GM20431 (cell line): ENCODE results near the gene TRMT13.

Source experiments
- in situ Hi-C: fragments of 300-500 bp; cut with MseI, MboI; formaldehyde crosslinking; loops from one replicate; pipeline ENCODE4 v1.15.0; 2020; ENCODE audit warnings: low sequenced_read_pairs; ENCODE audit not compliant: unreplicated experiment

Gene TRMT13

DNA sequence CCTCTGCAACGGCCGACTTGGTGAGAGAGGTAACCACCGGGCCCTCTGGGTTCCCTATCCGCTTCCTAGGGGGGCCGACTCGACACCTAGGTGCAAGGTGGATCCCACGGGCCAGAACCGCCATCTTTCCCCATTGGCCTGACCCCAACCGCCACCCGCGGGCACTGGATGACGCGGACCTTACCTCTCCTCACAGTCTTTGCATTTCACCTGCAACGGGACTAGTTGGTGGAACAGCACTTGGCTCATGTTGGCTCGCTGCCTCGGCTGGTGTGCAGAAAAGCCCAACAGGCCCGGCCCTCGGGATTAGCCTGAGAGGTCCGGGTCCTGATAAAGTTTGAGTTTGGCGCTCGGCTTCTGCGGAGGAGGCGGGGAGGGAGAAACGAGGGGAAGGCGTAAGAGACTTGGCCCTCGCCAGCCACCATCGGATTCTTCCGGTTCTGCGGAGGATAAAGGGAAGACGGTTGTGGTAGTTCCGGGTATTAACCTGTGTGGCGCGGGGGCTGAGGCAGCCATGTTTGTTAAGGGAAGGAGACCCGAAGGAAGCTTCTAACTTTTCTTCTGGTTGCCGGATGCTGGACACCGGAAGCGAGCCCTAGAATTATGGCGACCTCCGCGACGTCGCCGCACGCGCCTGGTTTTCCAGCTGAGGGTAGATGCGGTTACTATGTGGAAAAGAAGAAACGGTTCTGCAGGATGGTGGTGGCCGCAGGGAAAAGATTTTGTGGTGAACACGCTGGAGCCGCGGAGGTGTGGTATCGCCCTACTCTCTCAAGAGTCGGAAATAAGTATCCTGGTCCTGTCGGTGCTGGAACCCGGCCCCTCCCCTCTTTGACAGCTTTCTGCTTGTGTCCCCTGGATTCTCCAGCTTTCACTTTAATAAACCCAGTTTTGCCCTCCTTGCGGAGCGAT lies at the start of gene TRMT13, which contains the start of gene SASS6:
Gene TRMT13 (plus strand): TSS at position 598 of the 912 bp plus-strand sequence. CDS start 6 bp downstream, at position 604.
Gene SASS6 (minus strand): TSS at position 365 of the 912 bp plus-strand sequence. CDS start 116 bp downstream, at position 249.
- in situ Hi-C loops, result no loop called here

- in situ Hi-C loops, result no loop called here
Measured at GRCh38 chr1:100087396-100087795, 45.6 kb upstream of the TRMT13 start.

DNA sequence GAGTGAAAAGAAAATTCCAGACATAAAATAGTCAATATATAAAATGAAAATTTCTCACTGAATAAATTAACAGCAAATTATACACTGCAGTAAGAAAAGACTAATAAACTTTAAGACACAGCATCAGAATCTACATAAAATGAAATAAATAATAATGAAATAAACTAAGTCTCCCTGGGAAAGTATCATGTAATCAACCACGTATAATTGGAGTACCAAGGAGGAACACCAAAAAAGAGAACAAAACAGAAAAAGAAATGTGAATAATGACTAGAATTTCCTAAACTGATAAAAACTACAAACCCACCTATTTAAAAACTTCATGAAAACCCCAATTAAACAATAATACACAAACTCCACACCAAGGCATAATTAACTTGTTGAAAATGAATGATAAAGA lies 43.9 kb upstream of the TRMT13 start:
- in situ Hi-C loops, result no loop called here

DNA sequence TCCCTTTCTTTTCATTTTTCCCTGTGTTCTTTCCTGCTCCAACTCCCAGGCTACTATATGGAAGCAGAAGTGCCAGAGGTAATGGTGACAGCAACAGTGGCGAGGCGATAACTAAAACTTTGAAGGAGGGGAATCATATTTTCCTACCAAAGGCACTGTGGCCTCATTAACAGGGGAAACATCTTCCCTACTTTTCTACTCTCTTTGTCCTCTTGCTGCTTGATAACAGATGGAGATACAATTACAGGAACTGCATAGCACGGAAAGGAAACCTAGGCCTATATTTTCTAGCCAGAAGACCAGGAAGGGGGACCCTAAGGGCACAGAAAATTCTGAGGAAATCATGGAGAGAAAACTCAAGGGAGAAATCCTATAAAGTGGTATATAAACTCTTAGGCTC lies 42.5 kb upstream of the TRMT13 start:
- in situ Hi-C loops, result no loop called here

GRCh38 chr1:100100202-100100601 lies 32.8 kb upstream of the TRMT13 start:
- in situ Hi-C loops, result no loop called here

GRCh38 chr1:100101564-100101963 lies 31.4 kb upstream of the TRMT13 start:
- in situ Hi-C loops, result no loop called here

DNA sequence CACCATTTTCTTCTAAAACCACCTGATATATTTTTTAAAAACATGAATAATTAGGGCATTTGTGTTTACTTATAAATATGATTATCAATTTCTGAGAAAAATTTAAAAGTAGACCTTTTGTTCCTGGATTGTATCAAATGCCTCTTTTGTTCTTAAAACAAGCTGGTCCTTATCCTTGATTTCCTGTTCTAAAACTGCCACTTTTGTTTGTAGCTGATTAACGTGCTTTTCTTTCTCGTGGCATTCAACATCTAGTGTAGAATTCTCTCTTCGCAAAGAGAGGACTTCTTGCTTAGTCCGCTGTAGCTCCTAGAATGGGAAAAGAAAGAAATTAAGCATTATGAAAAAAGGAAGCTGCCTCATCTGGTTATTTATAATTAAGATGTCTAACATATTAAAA lies 25.3 kb upstream of the TRMT13 start:
- in situ Hi-C loops, result no loop called here

DNA sequence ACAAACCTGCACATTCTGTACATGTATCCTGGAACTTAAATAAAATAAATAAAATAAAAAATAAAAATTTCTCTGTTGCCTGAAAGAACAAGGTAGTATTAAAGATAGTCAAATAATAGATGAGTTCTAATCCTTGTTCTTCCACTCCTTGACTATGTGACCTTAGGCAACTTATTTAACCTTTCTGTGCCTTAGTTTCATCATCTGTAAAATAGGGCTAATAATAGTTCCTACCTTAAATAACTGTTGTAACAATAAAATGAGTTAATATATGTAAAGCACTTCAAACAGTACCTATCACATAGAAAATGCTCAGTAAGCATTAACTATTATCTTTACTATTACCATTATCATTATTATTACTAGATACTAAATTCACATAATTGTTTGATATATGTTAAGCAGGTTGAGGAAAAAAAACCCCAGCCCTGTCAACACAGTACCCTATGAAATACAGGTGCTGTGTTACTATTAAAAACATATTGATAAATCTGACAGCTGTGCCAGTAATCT lies 23.4 kb upstream of the TRMT13 start:
- in situ Hi-C loops, result no loop called here

DNA sequence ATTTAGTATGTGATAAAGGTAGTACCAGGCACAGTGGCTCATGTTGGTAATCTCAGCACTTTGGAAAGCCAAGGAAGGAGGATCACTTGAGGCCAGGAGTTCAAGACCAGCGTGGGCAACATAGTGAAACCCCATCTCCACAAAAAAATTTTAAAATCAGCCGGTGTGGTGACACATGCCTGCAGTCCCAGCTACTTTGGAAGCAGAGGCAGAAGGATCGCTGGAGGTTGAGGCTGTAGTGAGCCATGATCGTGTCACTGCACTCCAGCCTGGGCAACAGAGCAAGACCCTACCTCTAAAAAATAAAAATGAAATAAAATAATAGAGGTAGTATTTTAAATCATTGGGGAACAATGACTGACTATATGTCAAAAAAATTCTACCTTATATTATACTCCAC lies 17.4 kb upstream of the TRMT13 start:
- in situ Hi-C loops, result no loop called here

DNA sequence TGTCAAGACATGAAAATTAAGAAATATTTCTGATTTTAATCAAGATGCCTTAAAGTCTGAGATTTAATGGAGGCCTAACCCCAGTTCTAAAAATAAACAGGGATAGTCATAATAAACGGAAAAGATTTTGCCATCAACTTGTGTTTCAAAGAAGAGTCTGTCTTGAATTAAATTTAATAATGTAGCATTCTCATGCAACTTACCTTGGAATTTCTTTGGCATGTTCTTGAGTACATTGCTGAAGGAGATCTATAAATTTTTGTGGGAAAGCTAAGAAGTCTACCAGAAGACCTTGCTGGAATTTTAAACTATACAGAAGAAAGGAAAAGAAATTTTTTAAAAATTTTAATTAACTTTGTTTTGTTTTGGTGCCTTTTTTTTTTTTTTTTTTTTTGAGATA lies 10.8 kb upstream of the TRMT13 start:
- in situ Hi-C loops, result no loop called here

DNA sequence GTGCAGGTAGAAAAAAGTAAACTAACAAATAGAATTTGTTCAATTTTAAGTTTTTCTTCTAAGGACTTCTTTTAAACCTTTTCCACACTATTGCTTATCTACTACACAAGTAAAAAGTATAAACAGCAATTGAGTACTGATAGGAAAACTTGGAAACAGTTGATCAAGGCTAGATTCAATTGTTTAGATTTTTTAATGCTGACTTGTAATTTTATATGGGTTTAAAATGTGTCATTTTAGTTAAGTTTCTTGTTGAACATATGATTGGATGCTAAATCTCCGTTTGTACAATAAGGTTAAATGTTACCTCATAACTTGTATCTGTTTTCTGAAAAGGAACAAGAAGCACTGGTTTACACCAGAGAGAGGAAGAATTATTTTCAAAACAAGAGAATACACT lies 5.7 kb upstream of the TRMT13 start:
- in situ Hi-C loops, result no loop called here

DNA sequence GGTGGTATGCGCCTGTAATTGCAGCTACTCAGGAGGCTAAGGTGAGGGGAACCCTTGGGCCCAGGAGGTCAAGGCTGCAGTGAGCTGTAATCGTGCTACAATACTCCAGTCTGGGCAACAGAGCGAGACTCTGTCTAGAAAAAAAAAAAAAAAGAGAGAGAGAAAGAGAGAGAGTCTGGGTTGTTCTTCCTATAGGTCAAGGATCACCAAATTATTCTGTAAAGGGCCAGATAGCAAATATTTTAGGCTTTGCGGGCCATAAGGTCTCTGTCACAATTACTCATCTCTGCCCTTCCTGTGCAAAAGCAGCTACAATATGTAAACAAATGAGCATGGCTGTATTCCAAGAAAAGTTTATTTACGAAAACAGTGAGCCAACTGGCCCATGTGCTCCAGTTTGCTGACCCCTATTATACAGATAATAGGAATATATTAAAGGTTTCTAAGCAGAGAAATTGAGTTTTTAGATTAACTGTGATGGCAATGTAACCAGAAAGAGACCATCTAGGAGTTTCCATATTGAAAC lies 2.3 kb upstream of the TRMT13 start:
- in situ Hi-C loops, result no loop called here

GRCh38 chr1:100131623-100132022 lies 1.3 kb upstream of the TRMT13 start:
- in situ Hi-C loops, result no loop called here

DNA sequence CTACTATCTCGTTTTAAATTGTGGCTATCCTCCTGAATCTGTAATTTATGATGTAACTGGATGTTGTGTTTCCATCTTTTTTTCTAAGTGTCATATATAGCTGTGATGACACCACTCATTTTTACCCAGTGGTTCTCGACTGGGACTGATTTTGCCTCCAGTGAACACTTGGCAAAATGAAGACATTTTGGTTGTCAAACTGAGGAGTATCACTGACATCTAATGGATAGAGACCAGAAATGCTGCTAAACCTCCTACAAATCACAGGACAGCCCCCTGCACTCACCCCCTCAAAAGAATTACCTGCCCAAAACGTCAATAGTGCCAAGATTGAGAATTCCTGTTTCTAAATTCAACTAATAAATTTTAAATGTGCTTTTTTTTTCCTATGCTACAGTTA lies 1.9 kb downstream of the TRMT13 start:
- in situ Hi-C loops, result no loop called here

DNA sequence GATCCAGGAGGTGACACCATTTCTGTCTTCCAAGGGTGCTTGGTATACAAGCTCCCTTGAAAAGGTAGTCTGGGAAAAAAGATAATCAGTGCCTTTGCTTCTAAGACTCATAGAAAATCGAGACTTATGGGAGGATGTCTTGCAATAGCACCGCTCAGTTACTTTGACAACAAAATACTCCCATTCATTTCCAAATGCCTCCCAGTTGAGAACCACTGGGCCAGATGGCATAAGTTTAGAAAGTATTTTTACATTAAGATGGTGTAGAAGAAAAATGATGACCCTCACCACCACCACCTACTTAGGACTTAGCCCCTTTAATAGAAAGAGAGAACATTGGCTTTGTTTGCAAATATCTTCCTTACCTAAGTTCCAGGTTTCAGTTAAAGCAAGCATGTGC lies 4.6 kb downstream of the TRMT13 start:
- in situ Hi-C loops, result no loop called here

DNA sequence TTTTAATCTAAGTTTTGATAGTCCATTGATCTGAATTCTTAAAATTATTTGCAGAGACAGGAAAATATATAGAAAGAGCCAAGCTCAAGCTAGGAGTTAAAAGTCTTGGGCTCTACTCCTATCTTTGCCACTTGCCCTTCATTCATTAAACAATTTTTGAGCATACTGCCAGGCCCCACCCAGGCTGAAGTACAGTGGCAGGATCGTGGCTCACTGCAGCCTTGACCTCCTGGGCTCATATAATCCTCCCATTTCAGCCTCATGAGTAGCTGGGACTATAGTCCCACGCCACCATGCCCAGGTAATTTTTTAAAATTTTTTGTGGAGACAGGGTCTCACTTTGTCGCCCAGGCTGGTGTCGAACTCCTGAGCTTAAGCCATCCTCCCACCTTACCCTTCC lies 8.2 kb downstream of the TRMT13 start:
- in situ Hi-C loops, result no loop called here

DNA sequence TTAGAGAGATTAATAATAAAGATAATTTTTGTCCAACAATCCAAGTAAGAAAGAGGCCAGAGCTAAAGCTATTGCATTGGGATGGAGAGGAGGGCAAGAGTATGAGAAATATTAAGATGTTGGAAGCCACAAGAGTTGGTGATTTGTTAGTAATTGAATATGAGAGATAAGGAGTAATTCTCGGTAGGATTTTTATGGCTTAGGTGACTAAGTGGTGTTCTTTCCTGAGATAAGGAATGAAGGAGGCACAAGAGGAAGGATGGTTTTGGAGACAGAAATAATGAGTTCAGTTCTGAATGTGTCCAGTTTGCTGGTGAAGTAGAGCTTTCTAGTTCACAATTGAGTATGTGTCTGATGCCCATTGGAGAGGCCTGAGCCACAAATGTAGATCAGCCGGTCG lies 9.4 kb downstream of the TRMT13 start:
- in situ Hi-C loops, result no loop called here

DNA sequence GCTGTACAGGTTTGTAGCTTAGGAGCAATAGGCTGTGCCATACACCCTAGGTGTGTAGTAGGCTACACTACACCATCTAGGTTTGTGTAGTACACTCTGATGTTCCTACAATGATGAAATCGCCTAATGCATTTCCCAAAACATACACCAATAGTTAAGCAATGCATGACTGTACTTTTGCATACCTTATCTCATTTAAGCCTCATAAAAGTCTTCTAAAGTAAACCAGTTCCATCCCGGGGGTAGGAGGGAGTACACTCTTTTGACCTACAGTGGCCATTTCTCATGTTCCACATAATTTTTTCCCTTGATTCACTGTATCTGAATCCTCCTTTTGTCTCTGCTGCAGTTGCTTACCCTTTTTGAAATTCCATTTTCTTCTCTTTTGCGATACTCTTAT lies 12.2 kb downstream of the TRMT13 start:
- in situ Hi-C loops, result no loop called here

DNA sequence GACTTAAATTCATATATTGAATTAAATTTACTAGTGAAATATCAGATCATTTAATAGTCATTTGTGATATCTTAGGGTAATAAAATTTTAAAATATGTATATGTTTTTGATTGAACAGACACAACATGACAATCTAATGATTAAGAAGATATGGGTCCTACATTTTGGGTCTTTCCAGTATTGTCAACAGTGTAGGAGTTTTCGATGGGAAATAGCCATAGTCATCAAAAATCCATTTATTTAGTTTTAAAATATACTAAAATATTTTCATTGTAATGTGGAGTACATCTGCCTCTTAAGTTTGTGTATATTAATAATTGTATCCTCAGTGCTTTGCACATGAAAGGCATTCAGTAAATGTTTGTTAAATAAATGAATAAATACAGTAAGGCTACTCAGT lies 14.0 kb downstream of the TRMT13 start:
- in situ Hi-C loops, result no loop called here

GRCh38 chr1:100147875-100148274 lies 14.9 kb downstream of the TRMT13 start:
- in situ Hi-C loops, result no loop called here

- in situ Hi-C loops, result no loop called here
Measured at GRCh38 chr1:100151679-100152078, 18.7 kb downstream of the TRMT13 start.
